Keratinocyte (primary cell): Measurements from ENCODE around the gene SUPT6H. TPM values are rescaled to one million over a fixed set of nuclear protein-coding genes. Genes with fewer than 3 reads are reported as not detected.

Experiments
- DNase-seq: peaks from one replicate; pipeline ENCODE4 v3.0.0-alpha.2; 2011; ENCODE audit warnings: low read depth, missing footprints, low spot score
- FAIRE-seq: peaks from 2 replicates; lab custom pipeline; 2011; peaks lifted over from hg19 to GRCh38; lab: Jason Lieb, UNC
- H2AFZ ChIP-seq: 2 replicates; pipeline ENCODE4 v1.6.0; 2012; ENCODE audit warnings: low read length, control low read depth, inconsistent platforms; ENCODE audit not compliant: control insufficient read depth
- H3K27ac ChIP-seq: 2 replicates; pipeline ENCODE4 v1.5.1; 2011; ENCODE audit warnings: low read length; ENCODE audit not compliant: control insufficient read depth, insufficient read depth
- H3K27me3 ChIP-seq: 3 replicates; pipeline ENCODE4 v1.6.0; 2011; ENCODE audit warnings: low read length; ENCODE audit not compliant: control insufficient read depth, insufficient read depth; ENCODE audit errors: extremely low read depth
- H3K36me3 ChIP-seq, 2 experiments: 2 replicates in 1 of 2; 3 replicates in 1 of 2; pipeline ENCODE4 v1.5.1; 2011; ENCODE audit warnings: low read length in 2 of 2, mild to moderate bottlenecking in 1 of 2; ENCODE audit not compliant: control insufficient read depth in 2 of 2, insufficient read depth in 2 of 2; ENCODE audit errors: extremely low read depth in 1 of 2
- H3K4me1 ChIP-seq: 3 replicates; pipeline ENCODE4 v1.5.1; 2011; ENCODE audit warnings: low read length; ENCODE audit not compliant: control insufficient read depth, insufficient read depth; ENCODE audit errors: extremely low read depth
- H3K4me2 ChIP-seq: 3 replicates; pipeline ENCODE4 v1.6.0; 2011; ENCODE audit warnings: low read depth, low read length; ENCODE audit not compliant: control insufficient read depth, insufficient read depth; ENCODE audit errors: extremely low read depth
- H3K4me3 ChIP-seq, 3 experiments: fragments of 200-600 bp in 1 of 3; sonication (generic) in 1 of 3; 2 replicates in 2 of 3; 3 replicates in 1 of 3; pipeline ENCODE4 v1.5.1; 2011 to 2016; ENCODE audit warnings: low read length in 3 of 3, mild to moderate bottlenecking in 3 of 3, control low read depth in 2 of 3, inconsistent platforms in 1 of 3, low read depth in 1 of 3, mixed read lengths in 1 of 3, mixed run types in 1 of 3, moderate library complexity in 1 of 3; ENCODE audit not compliant: control insufficient read depth in 2 of 3, insufficient read depth in 2 of 3; ENCODE audit errors: extremely low read depth in 1 of 3
- H3K79me2 ChIP-seq: 2 replicates; pipeline ENCODE4 v1.6.0; 2012; ENCODE audit warnings: low read length; ENCODE audit not compliant: control insufficient read depth, insufficient read depth
- H3K9ac ChIP-seq: 3 replicates; pipeline ENCODE4 v1.6.0; 2011; ENCODE audit warnings: low read length; ENCODE audit not compliant: control insufficient read depth, insufficient read depth; ENCODE audit errors: extremely low read depth
- H3K9me1 ChIP-seq: 3 replicates; pipeline ENCODE4 v1.6.0; 2011; ENCODE audit warnings: low read length; ENCODE audit not compliant: control insufficient read depth, insufficient read depth; ENCODE audit errors: extremely low read depth
- H3K9me3 ChIP-seq: 2 replicates; pipeline ENCODE4 v1.5.1; 2012; ENCODE audit warnings: low read depth, low read length; ENCODE audit not compliant: control insufficient read depth
- H4K20me1 ChIP-seq: 3 replicates; pipeline ENCODE4 v1.6.0; 2011; ENCODE audit warnings: low read length; ENCODE audit not compliant: control insufficient read depth, insufficient read depth; ENCODE audit errors: extremely low read depth
- EZH2 ChIP-seq: IDR thresholded peaks from one replicate; pipeline ENCODE4 v1.6.1; 2012; ENCODE audit warnings: inconsistent platforms, mild to moderate bottlenecking, low read length, moderate library complexity
- dilution Hi-C: fragments of 300-500 bp; cut with MboI; formaldehyde crosslinking; loops from one replicate; pipeline ENCODE4 v1.7.0; 2020; ENCODE audit warnings: low sequenced_read_pairs; ENCODE audit not compliant: extremely low pct_ligation_motif_present
- polyA plus RNA-seq, 5 experiments: library from polyadenylated mRNA; depleted of rRNA in 3 of 5; stranded (reverse) in 3 of 5; stranded (forward) in 1 of 5; unstranded in 1 of 5; fragments of >200 nt; gene quantifications; 1 replicate in 1 of 5; 2 replicates in 3 of 5; 3 replicates in 1 of 5; pipeline versions ENCODE4 v1.2.1 to v1.2.3, GENCODE V29; 2011 to 2012; ENCODE audit warnings: missing spikeins in 2 of 5, low read depth in 1 of 5, low replicate concordance in 1 of 5
- TF ChIP-seq, protein P1 (sequence below), 3 experiments: IDR thresholded peaks in 1 of 3; conservative IDR thresholded peaks in 1 of 3; optimal IDR thresholded peaks in 1 of 3; 2 replicates in 2 of 3; 3 replicates in 1 of 3; pipeline versions ENCODE3 to v1.5.1; 2011; ENCODE audit warnings: low read length in 3 of 3, mild to moderate bottlenecking in 3 of 3, moderate library complexity in 2 of 3, control low read depth in 1 of 3, inconsistent platforms in 1 of 3; ENCODE audit not compliant: insufficient read depth in 2 of 3; ENCODE audit errors: extremely low read depth in 1 of 3

Gene SUPT6H
- polyA plus RNA-seq, 1 donor (not counting 4 experiments of a cell fraction or from before 2014, with no cell fraction given) = 32.1 TPM

DNA sequence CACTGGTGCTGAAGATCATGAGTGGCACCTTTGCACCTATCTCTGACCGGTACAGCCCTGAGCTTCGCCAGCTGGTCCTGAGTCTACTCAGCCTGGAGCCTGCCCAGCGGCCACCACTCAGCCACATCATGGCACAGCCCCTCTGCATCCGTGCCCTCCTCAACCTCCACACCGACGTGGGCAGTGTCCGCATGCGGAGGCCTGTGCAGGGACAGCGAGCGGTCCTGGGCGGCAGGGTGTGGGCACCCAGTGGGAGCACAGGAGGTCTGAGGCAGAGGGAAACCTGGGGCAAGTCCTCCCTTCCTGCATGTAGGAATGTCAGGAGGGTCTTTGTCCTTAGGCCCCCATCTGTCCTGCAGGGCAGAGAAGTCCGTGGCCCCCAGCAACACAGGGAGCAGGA, 75.3 kb downstream of the SUPT6H start:
- DNase-seq = no peak
- no peak overlapping the region for H3K9ac ChIP-seq
- FAIRE-seq = no peak
- no peak overlapping the region for H3K4me2 ChIP-seq
- no peaks in the 10 kb centered on the region for H3K27me3 ChIP-seq
- no peak for TF ChIP-seq EZH2
- TF ChIP-seq, protein P1, sequence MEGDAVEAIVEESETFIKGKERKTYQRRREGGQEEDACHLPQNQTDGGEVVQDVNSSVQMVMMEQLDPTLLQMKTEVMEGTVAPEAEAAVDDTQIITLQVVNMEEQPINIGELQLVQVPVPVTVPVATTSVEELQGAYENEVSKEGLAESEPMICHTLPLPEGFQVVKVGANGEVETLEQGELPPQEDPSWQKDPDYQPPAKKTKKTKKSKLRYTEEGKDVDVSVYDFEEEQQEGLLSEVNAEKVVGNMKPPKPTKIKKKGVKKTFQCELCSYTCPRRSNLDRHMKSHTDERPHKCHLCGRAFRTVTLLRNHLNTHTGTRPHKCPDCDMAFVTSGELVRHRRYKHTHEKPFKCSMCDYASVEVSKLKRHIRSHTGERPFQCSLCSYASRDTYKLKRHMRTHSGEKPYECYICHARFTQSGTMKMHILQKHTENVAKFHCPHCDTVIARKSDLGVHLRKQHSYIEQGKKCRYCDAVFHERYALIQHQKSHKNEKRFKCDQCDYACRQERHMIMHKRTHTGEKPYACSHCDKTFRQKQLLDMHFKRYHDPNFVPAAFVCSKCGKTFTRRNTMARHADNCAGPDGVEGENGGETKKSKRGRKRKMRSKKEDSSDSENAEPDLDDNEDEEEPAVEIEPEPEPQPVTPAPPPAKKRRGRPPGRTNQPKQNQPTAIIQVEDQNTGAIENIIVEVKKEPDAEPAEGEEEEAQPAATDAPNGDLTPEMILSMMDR (optimal IDR thresholded peaks at IDR 0.05 in 1 of 3, IDR thresholded peaks at IDR 0.05 in 1 of 3, conservative IDR thresholded peaks at IDR 0.05 in 1 of 3; ENCODE audit: extremely low read depth in 1 of 3, insufficient read depth in 2 of 3, low read length in 3 of 3) = no peak
- H4K20me1 ChIP-seq = no peaks in the 10 kb centered on the region
- H3K9me1 ChIP-seq = no peaks in the 10 kb centered on the region
- H3K27ac ChIP-seq = no peak overlapping the region
- no peak overlapping the region for H2AFZ ChIP-seq
- peaks cover 8% of the 10 kb centered on the region for H3K4me1 ChIP-seq
- peaks cover 11% of the 10 kb centered on the region for H3K9me3 ChIP-seq
- dilution Hi-C loops = no loop called here
- no peak overlapping the region for H3K4me3 ChIP-seq
- H3K36me3 ChIP-seq = peaks cover 0 to 5% of the 10 kb centered on the region in 2 experiments
- H3K79me2 ChIP-seq = no peaks in the 10 kb centered on the region

DNA sequence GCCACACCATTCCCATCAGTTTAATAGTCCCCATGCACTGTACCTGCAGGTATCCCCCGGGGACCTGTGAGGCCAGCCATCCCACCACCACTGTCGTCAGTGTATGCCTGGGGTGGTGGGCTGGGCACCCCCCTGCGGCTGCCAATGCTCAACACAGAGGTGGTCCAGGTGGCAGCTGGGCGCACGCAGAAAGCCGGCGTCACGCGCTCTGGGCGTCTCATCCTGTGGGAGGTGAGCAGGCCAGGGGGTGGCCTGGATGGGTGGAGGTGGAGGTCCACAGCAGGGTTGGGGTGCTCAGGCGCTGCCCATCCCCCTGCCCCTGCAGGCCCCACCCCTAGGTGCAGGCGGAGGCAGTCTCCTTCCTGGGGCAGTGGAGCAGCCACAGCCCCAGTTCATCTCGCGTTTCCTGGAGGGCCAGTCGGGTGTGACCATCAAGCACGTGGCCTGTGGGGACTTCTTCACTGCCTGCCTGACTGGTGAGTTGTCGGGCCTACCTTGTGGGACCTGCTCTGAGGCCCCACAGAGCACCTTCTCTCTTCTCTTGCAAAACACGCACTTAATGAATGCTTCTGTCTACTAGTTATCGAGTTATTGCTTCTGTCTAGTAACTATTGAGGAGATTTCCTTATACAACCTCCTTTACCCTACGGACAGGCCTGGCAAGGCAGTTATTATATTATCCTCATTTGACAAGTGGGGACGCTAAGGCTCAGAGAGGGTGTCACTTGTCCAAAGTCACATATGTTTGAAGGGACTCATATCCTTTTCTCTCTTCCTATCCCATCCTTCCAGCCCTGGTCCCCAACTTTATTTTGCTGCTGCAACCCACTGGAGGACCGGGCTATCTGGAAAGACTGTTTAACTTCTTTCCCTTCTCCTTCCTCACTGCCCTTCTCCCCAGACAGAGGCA, 76.0 kb downstream of the SUPT6H start:
- Histone ChIP-seq H2AFZ (no peak overlapping the region), H3K9me3 (peaks cover 11% of the 10 kb centered on the region), H3K4me1 (peaks cover 8% of the 10 kb centered on the region), H3K27ac (no peak overlapping the region), H4K20me1 (no peaks in the 10 kb centered on the region), H3K36me3 (peaks cover 0 to 5% of the 10 kb centered on the region in 2 experiments), H3K79me2 (no peaks in the 10 kb centered on the region), H3K27me3 (no peaks in the 10 kb centered on the region), H3K4me3 (no peak overlapping the region), H3K9me1 (no peaks in the 10 kb centered on the region), H3K4me2 (no peak overlapping the region), H3K9ac (no peak overlapping the region)
- no peak for FAIRE-seq
- no peak for DNase-seq
- dilution Hi-C loops = no loop called here
- no peak for TF ChIP-seq EZH2
- TF ChIP-seq, protein P1 (optimal IDR thresholded peaks at IDR 0.05 in 1 of 3, IDR thresholded peaks at IDR 0.05 in 1 of 3, conservative IDR thresholded peaks at IDR 0.05 in 1 of 3; ENCODE audit: extremely low read depth in 1 of 3, insufficient read depth in 2 of 3, low read length in 3 of 3) = no peak
